GM10248 (cell line): ENCODE data around the gene PANK2.

Experiments
- CTCF ChIA-PET: fragments of 300-600 bp; sonication (Branson Sonifier 250); formaldehyde crosslinking; extraction: SDS; loops from one replicate; lab custom pipeline; 2021; ENCODE audit warnings: antibody characterized with exemption; lab: Yijun Ruan, JAX
- POLR2A ChIA-PET: fragments of 350-650 bp; sonication (Branson Sonifier 250); formaldehyde crosslinking; extraction: SDS; loops from one replicate; lab custom pipeline; 2020; ENCODE audit warnings: antibody characterized with exemption; lab: Yijun Ruan, JAX
- DNase-seq: peaks from one replicate; pipeline ENCODE4 v3.0.0; 2012; ENCODE audit errors: extremely low spot score
- CTCF ChIP-seq: IDR thresholded peaks from 2 replicates; pipeline ENCODE4 v1.5.1; 2012; ENCODE audit warnings: mild to moderate bottlenecking, low read depth; ENCODE audit errors: extremely low read depth, missing control alignments, control extremely low read depth

The PANK2 gene

GRCh38 chr20:3922223-3922982 is 33.2 kb downstream of the PANK2 start:
- POLR2A ChIA-PET: no interaction called here
- CTCF ChIA-PET: interaction anchor here (0.8 to 1.9 kb wide), 5 partner anchors 9 to 162 kb away, joined by 3 to 7 read pairs (median 4); no protein-coding TSS in a partner anchor
- no peak for DNase-seq
- TF ChIP-seq CTCF: no peak

- TF ChIP-seq CTCF: no peak
- ChIA-PET POLR2A (no interaction called here), CTCF (interaction anchor here (1.5 to 1.9 kb wide), 2 partner anchors 67 to 161 kb away, joined by 4 to 5 read pairs; no protein-coding TSS in a partner anchor)
- no peak for DNase-seq
Measured at GRCh38 chr20:3922983-3923339, 33.8 kb downstream of the PANK2 start.

GRCh38 chr20:3923818-3924217 is 34.6 kb downstream of the PANK2 start:
- ChIA-PET POLR2A (no interaction called here), CTCF (no interaction called here)
- TF ChIP-seq CTCF: no peak
- no peak for DNase-seq

GRCh38 chr20:3924304-3925112 is 35.3 kb downstream of the PANK2 start:
- ChIA-PET CTCF (no interaction called here), POLR2A (no interaction called here)
- no peak for DNase-seq
- peak; percentile 27 for TF ChIP-seq CTCF

GRCh38 chr20:3925113-3925695 is 36.0 kb downstream of the PANK2 start:
- DNase-seq: no peak
- POLR2A ChIA-PET: no interaction called here

More at GRCh38 chr20:3925113-3925695, 36.0 kb downstream of the PANK2 start:
- CTCF ChIA-PET: no interaction called here
- TF ChIP-seq CTCF: no peak
